H1 (cell line): ENCODE data around the gene OGFR. TPM values are rescaled to one million over a fixed set of nuclear protein-coding genes. Genes with fewer than 3 reads are reported as not detected.

ENCODE experiments used
- CTCF ChIA-PET: fragments of 300-600 bp; sonication (Branson Sonifier 250); formaldehyde crosslinking; loops from one replicate; lab custom pipeline; 2021; ENCODE audit not compliant: partially characterized antibody; lab: Charles Lee
- POLR2A ChIA-PET: fragments of 300-600 bp; sonication (Branson Sonifier 250); formaldehyde crosslinking; loops from one replicate; lab custom pipeline; 2021; ENCODE audit warnings: inconsistent platforms; ENCODE audit not compliant: partially characterized antibody; lab: Charles Lee
- DNase-seq, 2 experiments: peaks; one replicate each; pipeline versions ENCODE4 v3.0.0 to v3.0.0-alpha.2; 2010 to 2022; ENCODE audit warnings: low spot score in 2 of 2, low read depth in 1 of 2, mixed read lengths in 1 of 2
- FAIRE-seq: peaks from 2 replicates; lab custom pipeline; 2011; peaks lifted over from hg19 to GRCh38; lab: Jason Lieb, UNC
- H2AFZ ChIP-seq: 2 replicates; pipeline ENCODE4 v1.8.1; 2012; ENCODE audit warnings: low read length, inconsistent platforms
- H2AK5ac ChIP-seq: 2 replicates; pipeline ENCODE4 v1.6.1; 2013; ENCODE audit warnings: low read depth, low read length
- H2BK120ac ChIP-seq: replicated peaks from 2 replicates; pipeline ENCODE3; 2013; ENCODE audit warnings: low read depth, low read length, inconsistent platforms
- H2BK12ac ChIP-seq: 2 replicates; pipeline ENCODE4 v1.6.1; 2013; ENCODE audit warnings: low read depth, low read length
- H2BK15ac ChIP-seq: 2 replicates; pipeline ENCODE4 v1.6.1; 2013; ENCODE audit warnings: low read length
- H2BK20ac ChIP-seq: 2 replicates; pipeline ENCODE4 v1.6.1; 2013; ENCODE audit warnings: low read length
- H2BK5ac ChIP-seq: 2 replicates; pipeline ENCODE4 v1.6.1; 2013; ENCODE audit warnings: low read depth, low read length
- H3K14ac ChIP-seq: 2 replicates; pipeline ENCODE4 v1.6.1; 2013; ENCODE audit warnings: inconsistent platforms; ENCODE audit not compliant: insufficient read length
- H3K18ac ChIP-seq: 2 replicates; pipeline ENCODE4 v1.6.1; 2013; ENCODE audit warnings: low read length; ENCODE audit errors: extremely low read depth
- H3K23ac ChIP-seq: 2 replicates; pipeline ENCODE4 v1.6.1; 2013; ENCODE audit warnings: inconsistent platforms; ENCODE audit not compliant: insufficient read length
- H3K23me2 ChIP-seq: 2 replicates; pipeline ENCODE4 v1.6.1; 2013; ENCODE audit warnings: low read depth, low read length
- H3K27ac ChIP-seq: 2 replicates; pipeline ENCODE4 v1.6.1; 2011; ENCODE audit warnings: low read depth, low read length, inconsistent platforms
- H3K27me3 ChIP-seq, 4 experiments: replicated peaks in 1 of 4; 1 replicate in 1 of 4; 2 replicates in 3 of 4; pipeline versions ENCODE4 v1.6.1 to v1.8.1; 2011 to 2013; ENCODE audit warnings: low read length in 3 of 4, mild to moderate bottlenecking in 3 of 4, inconsistent platforms in 2 of 4, mixed read lengths in 2 of 4, moderate library complexity in 1 of 4; ENCODE audit not compliant: control insufficient read depth in 3 of 4, insufficient read depth in 3 of 4; ENCODE audit errors: extremely low read depth in 1 of 4
- H3K36me3 ChIP-seq, 4 experiments: 2 replicates each; pipeline versions ENCODE4 v1.6.1 to v1.8.1; 2011 to 2013; ENCODE audit warnings: mild to moderate bottlenecking in 4 of 4, low read length in 3 of 4, moderate library complexity in 2 of 4, control low read depth in 1 of 4, inconsistent platforms in 1 of 4; ENCODE audit not compliant: insufficient read depth in 4 of 4, control insufficient read depth in 2 of 4
- H3K4ac ChIP-seq: replicated peaks from 2 replicates; pipeline ENCODE3; 2013; ENCODE audit warnings: low read length, low read depth, mixed read lengths, inconsistent platforms; ENCODE audit not compliant: insufficient read length
- H3K4me1 ChIP-seq, 4 experiments: replicated peaks in 1 of 4; 1 replicate in 1 of 4; 2 replicates in 3 of 4; pipeline versions ENCODE4 v1.6.1 to v1.8.1; 2011 to 2013; ENCODE audit warnings: low read length in 3 of 4, inconsistent platforms in 2 of 4, mixed read lengths in 1 of 4; ENCODE audit not compliant: insufficient read depth in 4 of 4, control insufficient read depth in 3 of 4
- H3K4me2 ChIP-seq, 2 experiments: 2 replicates each; pipeline versions ENCODE4 v1.6.1 to v1.8.1; 2011 to 2013; ENCODE audit warnings: low read depth in 2 of 2, low read length in 2 of 2, control low read depth in 1 of 2, inconsistent platforms in 1 of 2, mild to moderate bottlenecking in 1 of 2; ENCODE audit not compliant: insufficient read depth in 1 of 2
- H3K4me3 ChIP-seq, 4 experiments: fragments of 200-600, 300-600 bp in 1 of 4; sonication (generic), shearing (Covaris generic), sonication (Bioruptor Twin) in 1 of 4; 2 replicates each; pipeline versions ENCODE4 v1.5.1 to v1.8.1; 2011 to 2016; ENCODE audit warnings: low read length in 4 of 4, low read depth in 3 of 4, control low read depth in 2 of 4, inconsistent platforms in 2 of 4, mild to moderate bottlenecking in 2 of 4, mixed read lengths in 1 of 4, moderate library complexity in 1 of 4; ENCODE audit not compliant: insufficient read depth in 2 of 4; ENCODE audit errors: extremely low read depth in 1 of 4
- H3K56ac ChIP-seq: replicated peaks from 2 replicates; pipeline ENCODE3; 2013; ENCODE audit warnings: low read depth, mild to moderate bottlenecking, mixed read lengths, low read length, inconsistent platforms; ENCODE audit not compliant: insufficient read length
- H3K79me1 ChIP-seq: 2 replicates; pipeline ENCODE4 v1.6.1; 2013; ENCODE audit warnings: low read depth, low read length, control low read depth
- H3K79me2 ChIP-seq, 2 experiments: 2 replicates each; pipeline versions ENCODE4 v1.6.1 to v1.8.1; 2012 to 2013; ENCODE audit warnings: low read length in 2 of 2, mild to moderate bottlenecking in 2 of 2, inconsistent platforms in 1 of 2; ENCODE audit not compliant: insufficient read depth in 2 of 2, control insufficient read depth in 1 of 2
- H3K9ac ChIP-seq, 4 experiments: replicated peaks in 1 of 4; 1 replicate in 1 of 4; 2 replicates in 3 of 4; pipeline versions ENCODE4 v1.6.1 to v1.8.1; 2011 to 2013; ENCODE audit warnings: low read depth in 3 of 4, low read length in 3 of 4, control low read depth in 2 of 4, mild to moderate bottlenecking in 2 of 4, moderate library complexity in 2 of 4, inconsistent platforms in 1 of 4; ENCODE audit errors: extremely low read depth in 1 of 4
- H3K9me3 ChIP-seq, 2 experiments: 2 replicates each; pipeline versions ENCODE4 v1.6.1 to v1.8.1; 2012 to 2013; ENCODE audit warnings: mild to moderate bottlenecking in 2 of 2, moderate library complexity in 2 of 2, control low read depth in 1 of 2, inconsistent platforms in 1 of 2, low read depth in 1 of 2, low read length in 1 of 2, mixed read lengths in 1 of 2; ENCODE audit not compliant: insufficient read depth in 2 of 2
- H4K20me1 ChIP-seq, 2 experiments: replicated peaks in 1 of 2; 2 replicates each; pipeline versions ENCODE3 to v1.8.1; 2011 to 2013; ENCODE audit warnings: inconsistent platforms in 2 of 2, low read length in 2 of 2, mild to moderate bottlenecking in 1 of 2; ENCODE audit not compliant: insufficient read depth in 2 of 2, control insufficient read depth in 1 of 2
- H4K5ac ChIP-seq: 2 replicates; pipeline ENCODE4 v1.6.1; 2013; ENCODE audit warnings: low read length, low read depth, mixed read lengths, inconsistent platforms; ENCODE audit not compliant: insufficient read length
- H4K8ac ChIP-seq: 2 replicates; pipeline ENCODE4 v1.8.0; 2013; ENCODE audit warnings: mild to moderate bottlenecking, moderate library complexity, low read length, inconsistent platforms; ENCODE audit not compliant: insufficient read depth; ENCODE audit errors: extremely low read depth
- H4K91ac ChIP-seq: replicated peaks from 2 replicates; pipeline ENCODE3; 2013; ENCODE audit warnings: low read length, mixed read lengths, inconsistent platforms; ENCODE audit not compliant: insufficient read length
- CHD2 ChIP-seq: IDR thresholded peaks from 2 replicates; pipeline ENCODE4 v1.6.1; 2012; ENCODE audit warnings: low read length, improper control_type of control experiment
- KDM4A ChIP-seq: IDR thresholded peaks from one replicate; pipeline ENCODE4 v1.7.1; 2012; ENCODE audit warnings: low read depth, mild to moderate bottlenecking, moderate library complexity, low read length, inconsistent platforms; ENCODE audit not compliant: severe bottlenecking
- PHF8 ChIP-seq: fragments of 200-600 bp; sonication (generic); conservative IDR thresholded peaks from 2 replicates; pipeline ENCODE4 v1.7.1; 2012; ENCODE audit warnings: low read depth, mild to moderate bottlenecking, inconsistent platforms, low read length, moderate library complexity
- SIN3A ChIP-seq, 2 experiments: IDR thresholded peaks in 1 of 2; conservative IDR thresholded peaks in 1 of 2; 2 replicates each; pipeline ENCODE4 v1.6.1; 2011 to 2012; ENCODE audit warnings: low read length in 2 of 2, improper control_type of control experiment in 1 of 2, low read depth in 1 of 2, mild to moderate bottlenecking in 1 of 2
- WGBS, 2 experiments: shearing (Covaris generic) in 1 of 2; methylation state at CpG; one replicate each; pipeline versions ENCODE4 v1.1.6 to v1.1.7; 2013 to 2015; ENCODE audit warnings: low lambda C conversion rate in 2 of 2, mixed read lengths in 2 of 2, inconsistent platforms in 1 of 2, low coverage in 1 of 2, missing lambda C conversion rate in 1 of 2; ENCODE audit not compliant: insufficient replicate concordance in 2 of 2, insufficient coverage in 1 of 2, insufficient read length in 1 of 2; ENCODE audit errors: extremely low coverage in 1 of 2, missing lambda C conversion rate in 1 of 2; 5-methylcytosine and 5-hydroxymethylcytosine counted together
- polyA plus RNA-seq, 7 experiments: library from polyadenylated mRNA; depleted of rRNA in 3 of 7; stranded (reverse) in 5 of 7; unstranded in 2 of 7; fragments of >200 nt in 5 of 7; fragments of 200-250 nt in 2 of 7; gene quantifications; 1 replicate in 5 of 7; 2 replicates in 1 of 7; 4 replicates in 1 of 7; pipeline versions ENCODE4 v1.2.1 to v1.2.3, GENCODE V29; 2011 to 2013; ENCODE audit warnings: missing spikeins in 2 of 7, mixed read lengths in 2 of 7
- total RNA-seq: library from RNA; stranded (reverse); fragmentation: NEBNext Ultra II Directional; extraction: Animal tissue kit (Norgen Biotek cat#: 25700); gene quantifications from 2 replicates; pipeline ENCODE4 v1.2.1, GENCODE V29; 2021

Gene OGFR
- total and polyA plus RNA-seq, 2 of the 8 experiments (the other 6 are each of a cell fraction or from before 2014, with no cell fraction given): 13.9 to 25.1 TPM

DNA sequence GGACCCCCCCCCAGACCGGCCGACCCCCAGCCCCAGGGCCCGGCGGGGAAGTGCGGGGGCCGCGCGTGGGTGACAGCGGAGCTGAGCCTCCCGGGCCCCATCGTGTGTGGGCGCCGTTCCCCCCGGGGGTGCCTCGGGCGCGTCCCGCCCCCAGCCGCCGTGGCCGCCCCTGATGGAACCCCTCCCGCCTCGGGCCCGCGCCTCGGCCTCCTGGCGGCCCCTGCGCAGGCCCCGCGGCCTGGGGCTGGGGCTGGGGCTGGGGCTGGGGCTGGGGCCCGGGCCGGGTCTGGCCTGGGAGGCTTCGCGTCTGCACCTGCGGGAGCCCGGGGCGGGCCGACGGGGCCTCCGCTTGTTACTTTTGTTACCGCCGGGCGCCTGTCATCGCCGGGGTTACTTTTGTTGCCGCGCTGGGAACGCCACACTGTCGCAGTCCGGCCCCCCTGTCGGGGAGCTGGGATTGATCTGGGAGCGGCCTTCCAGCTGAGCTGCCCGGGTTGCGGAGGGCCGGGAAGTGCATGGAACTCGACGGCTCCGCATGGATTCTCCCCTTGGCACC is 598 bp downstream of the OGFR start:
- no peak overlapping the region for H4K91ac ChIP-seq
- POLR2A ChIA-PET: interaction anchor here (2.0 kb wide), 1 partner anchor 10 kb away, joined by 14 read pairs; no protein-coding TSS in a partner anchor
- H2BK120ac ChIP-seq: no peak overlapping the region
- WGBS, 2 experiments: 3% methylated on average over 14 of the region's 58 CpGs; no CpG with 5 or more reads in 1 of the 2 experiments
- H2BK15ac ChIP-seq: no peak overlapping the region
- peak in 1 of 2 experiments; percentile 53 for DNase-seq
- H3K9ac ChIP-seq: no peak overlapping the region
- peaks cover 6 to 26% of the 10 kb centered on the region in 2 experiments for H4K20me1 ChIP-seq
- FAIRE-seq: no peak
- peaks cover 0 to 19% (median 0%) of the 10 kb centered on the region in 4 experiments; a peak in 3 of 8 replicates for H3K36me3 ChIP-seq
- no peak overlapping the region for H3K56ac ChIP-seq
- H2BK20ac ChIP-seq: no peak overlapping the region
- no peak overlapping the region for H2AK5ac ChIP-seq
- no peaks in the 10 kb centered on the region for H3K9me3 ChIP-seq
- H3K27ac ChIP-seq: no peak overlapping the region
- H3K4ac ChIP-seq: no peak overlapping the region
- H2BK5ac ChIP-seq: no peak overlapping the region
- H2AFZ ChIP-seq: no peak overlapping the region
- no peak overlapping the region for H3K14ac ChIP-seq
- peaks cover 6% of the 10 kb centered on the region; the same call in 1 of the 2 replicates for H3K79me1 ChIP-seq
- peak; percentile 8 for TF ChIP-seq KDM4A
- TF ChIP-seq CHD2: no peak
- 0 out of 2 replicates have a peak, but pooled peaks have one; percentile 5 for TF ChIP-seq PHF8
- TF ChIP-seq SIN3A (conservative IDR thresholded peaks at IDR 0.05 in 1 of 2, IDR thresholded peaks at IDR 0.05 in 1 of 2; ENCODE audit: low read depth in 1 of 2, low read length in 2 of 2): 0 out of 4 replicates have a peak, but pooled peaks of 1 of the 2 experiments have one; percentile 33
- H3K79me2 ChIP-seq: no peaks in the 10 kb centered on the region
- H4K8ac ChIP-seq: peak overlapping the region; percentile 35; the same call in 1 of the 2 replicates
- no peak overlapping the region for H4K5ac ChIP-seq
- peaks cover 8% of the 10 kb centered on the region; the same call in 1 of the 2 replicates for H3K23me2 ChIP-seq
- no peak overlapping the region for H3K18ac ChIP-seq
- peak overlapping the region; percentile 78 to 84 for H3K4me2 ChIP-seq
- H3K4me1 ChIP-seq: peaks cover 0 to 12% (median 8%) of the 10 kb centered on the region in 4 experiments; a peak in 6 of 7 replicates
- H3K27me3 ChIP-seq: peaks cover 0 to 8% (median 4%) of the 10 kb centered on the region in 4 experiments; a peak in 4 of 7 replicates
- no peak overlapping the region for H3K23ac ChIP-seq
- CTCF ChIA-PET: interaction anchor here (1.0 to 4.0 kb wide), 6 partner anchors 8 to 400 kb away, joined by 3 to 37 read pairs (median 4); partner anchors contain the start of gene MRGBP
- H3K4me3 ChIP-seq: peak overlapping the region; percentile 63 to 93 (median 76)
- H2BK12ac ChIP-seq: no peak overlapping the region
